Tibial nerve (tissue), 3 donors: ENCODE measurements around the gene NOM1.
"Not testable (repeated sequence)": the region's sequence is repeated elsewhere in the genome, so short reads cannot be mapped to it uniquely, and the experiment has no call there.

Experiments used
- CTCF ChIP-seq, 5 experiments: fragments of 200-600 bp in 3 of 5; fragments of 450-650 bp in 2 of 5; sonication (generic) in 3 of 5; IDR thresholded peaks; one replicate each; pipeline ENCODE4 v1.5.1; 2016 to 2019; ENCODE audit warnings: antibody characterized with exemption in 5 of 5, mild to moderate bottlenecking in 3 of 5, moderate library complexity in 2 of 5
- POLR2A ChIP-seq, 2 donors: fragments of 450-650 bp; IDR thresholded peaks; one replicate each; pipeline ENCODE4 v1.6.1; 2017; ENCODE audit warnings: antibody characterized with exemption in 2 of 2, mild to moderate bottlenecking in 2 of 2, moderate library complexity in 2 of 2

- not testable (repeated sequence) for TF ChIP-seq CTCF, POLR2A (IDR thresholded peaks at IDR 0.05)
Measured at GRCh38 chr7:156953215-156953614, 3.7 kb downstream of the NOM1 start.
